IMR-90 (cell line): Measurements from ENCODE around the gene SOX6. TPM values are rescaled to one million over a fixed set of nuclear protein-coding genes. Genes with fewer than 3 reads are reported as not detected.
A peak's percentile ranks its signal among the peaks of the same experiment; 100 is the strongest.

ENCODE experiments used
- ATAC-seq: fragments of 200-7000 bp; cut with Tn5 transposase; 2 replicates; pipeline ENCODE4 v1.9.1; 2020; ENCODE audit warnings: low read depth, mild to moderate bottlenecking, moderate library complexity
- BruUV-seq: library from RNA; stranded (reverse); fragments of 400-500 nt; replicated peaks from 2 replicates; lab custom pipeline; 2021; lab: Mats Ljungman, UMichigan
- CTCF ChIA-PET: fragments of 300-600 bp; formaldehyde crosslinking; extraction: SDS; loops from one replicate; lab custom pipeline; 2021; ENCODE audit warnings: antibody characterized with exemption; lab: Yijun Ruan, JAX
- POLR2A ChIA-PET: fragments of 300-600 bp; sonication (Branson Sonifier 250); formaldehyde crosslinking; loops from one replicate; lab custom pipeline; 2022; ENCODE audit warnings: antibody characterized with exemption; ENCODE audit not compliant: unreplicated experiment; lab: Charles Lee
- DNase-seq: peaks from one replicate; pipeline ENCODE4 v3.0.0; 2013
- H2AFZ ChIP-seq: replicated peaks from 2 replicates; pipeline ENCODE3; 2013; ENCODE audit warnings: low read length, mild to moderate bottlenecking; ENCODE audit not compliant: poor library complexity
- H2AK5ac ChIP-seq: 2 replicates; pipeline ENCODE4 v1.6.1; 2013; ENCODE audit warnings: low read depth, low read length, inconsistent platforms
- H2AK9ac ChIP-seq: replicated peaks from 2 replicates; pipeline ENCODE3; 2013; ENCODE audit warnings: mild to moderate bottlenecking, low read depth, low read length, moderate library complexity; ENCODE audit not compliant: poor library complexity
- H2BK120ac ChIP-seq: 2 replicates; pipeline ENCODE4 v1.6.1; 2013; ENCODE audit warnings: low read depth, low read length, inconsistent platforms
- H2BK15ac ChIP-seq: 3 replicates; pipeline ENCODE4 v1.6.1; 2013; ENCODE audit warnings: low read depth, low read length, inconsistent platforms
- H2BK20ac ChIP-seq: 2 replicates; pipeline ENCODE4 v1.6.1; 2013; ENCODE audit warnings: low read depth, mild to moderate bottlenecking, inconsistent platforms, low read length, moderate library complexity
- H2BK5ac ChIP-seq: 2 replicates; pipeline ENCODE4 v1.6.1; 2013; ENCODE audit warnings: mild to moderate bottlenecking, low read depth, low read length, inconsistent platforms; ENCODE audit not compliant: poor library complexity, severe bottlenecking
- H3K14ac ChIP-seq: replicated peaks from 2 replicates; pipeline ENCODE4 v1.6.1; 2013; ENCODE audit warnings: low read depth, low read length, inconsistent platforms
- H3K18ac ChIP-seq: 2 replicates; pipeline ENCODE4 v1.6.1; 2013; ENCODE audit warnings: low read depth, low read length, control low read depth
- H3K23ac ChIP-seq: 2 replicates; pipeline ENCODE4 v1.6.1; 2013; ENCODE audit warnings: low read depth, low read length, inconsistent platforms
- H3K27ac ChIP-seq: 2 replicates; pipeline ENCODE4 v1.5.1; 2013; ENCODE audit warnings: mild to moderate bottlenecking, control low read depth, low read length; ENCODE audit not compliant: insufficient read depth
- H3K27me3 ChIP-seq: 2 replicates; pipeline ENCODE4 v1.6.1; 2013; ENCODE audit warnings: low read length; ENCODE audit not compliant: control insufficient read depth, insufficient read depth
- H3K36me3 ChIP-seq: 2 replicates; pipeline ENCODE4 v1.6.1; 2013; ENCODE audit warnings: low read length, mixed read lengths; ENCODE audit not compliant: control insufficient read depth, insufficient read depth
- H3K4ac ChIP-seq: 2 replicates; pipeline ENCODE4 v1.6.1; 2013; ENCODE audit warnings: low read depth, low read length, inconsistent platforms
- H3K4me1 ChIP-seq: 2 replicates; pipeline ENCODE4 v1.6.1; 2013; ENCODE audit warnings: low read length, mixed read lengths; ENCODE audit not compliant: control insufficient read depth, insufficient read depth
- H3K4me2 ChIP-seq: 2 replicates; pipeline ENCODE4 v1.6.1; 2013; ENCODE audit warnings: low read depth, mild to moderate bottlenecking, control low read depth, low read length, moderate library complexity
- H3K4me3 ChIP-seq: 2 replicates; pipeline ENCODE4 v1.5.1; 2013; ENCODE audit warnings: low read depth, mild to moderate bottlenecking, control low read depth, low read length, moderate library complexity; ENCODE audit not compliant: insufficient read depth
- H3K56ac ChIP-seq: 2 replicates; pipeline ENCODE4 v1.6.1; 2013; ENCODE audit warnings: low read length, inconsistent platforms; ENCODE audit not compliant: insufficient read depth; ENCODE audit errors: extremely low read depth
- H3K79me1 ChIP-seq, 2 experiments: 2 replicates each; pipeline ENCODE4 v1.6.1; 2013; ENCODE audit warnings: low read length in 2 of 2, inconsistent platforms in 1 of 2, low read depth in 1 of 2
- H3K9ac ChIP-seq: 2 replicates; pipeline ENCODE4 v1.6.1; 2013; ENCODE audit warnings: low read depth, low read length, control low read depth
- H3K9me1 ChIP-seq: 2 replicates; pipeline ENCODE4 v1.6.1; 2013; ENCODE audit warnings: low read length, inconsistent platforms; ENCODE audit not compliant: insufficient read depth
- H3K9me3 ChIP-seq: 2 replicates; pipeline ENCODE4 v1.6.1; 2013; ENCODE audit warnings: low read length; ENCODE audit not compliant: control insufficient read depth, insufficient read depth
- H4K20me1 ChIP-seq: 2 replicates; pipeline ENCODE4 v1.6.1; 2013; ENCODE audit warnings: low read length, inconsistent platforms; ENCODE audit not compliant: insufficient read depth
- H4K5ac ChIP-seq: 2 replicates; pipeline ENCODE4 v1.6.1; 2013; ENCODE audit warnings: mild to moderate bottlenecking, low read depth, low read length, control low read depth
- H4K8ac ChIP-seq, 2 experiments: 2 replicates each; pipeline ENCODE4 v1.6.1; 2013; ENCODE audit warnings: low read depth in 2 of 2, low read length in 2 of 2, control low read depth in 1 of 2, inconsistent platforms in 1 of 2
- H4K91ac ChIP-seq: 2 replicates; pipeline ENCODE4 v1.6.1; 2013; ENCODE audit warnings: low read depth, low read length, inconsistent platforms; ENCODE audit not compliant: insufficient read depth
- BHLHE40 ChIP-seq: fragments of 150-350 bp; IDR thresholded peaks from 2 replicates; pipeline ENCODE4 v1.6.1; 2016; ENCODE audit warnings: mild to moderate bottlenecking, low read depth, low read length
- CEBPB ChIP-seq: IDR thresholded peaks from 2 replicates; pipeline ENCODE4 v1.6.1; 2012; ENCODE audit warnings: low read depth, low read length, improper control_type of control experiment
- CHD1 ChIP-seq: IDR thresholded peaks from 2 replicates; pipeline ENCODE4 v1.6.1; 2012; ENCODE audit warnings: low read depth, low read length, improper control_type of control experiment
- FOS ChIP-seq: fragments of 150-350 bp; IDR thresholded peaks from 2 replicates; pipeline ENCODE4 v1.6.1; 2016; ENCODE audit warnings: low read depth, low read length
- MAFK ChIP-seq: IDR thresholded peaks from 2 replicates; pipeline ENCODE4 v1.6.1; 2012; ENCODE audit warnings: low read depth, low read length, improper control_type of control experiment
- MAZ ChIP-seq: IDR thresholded peaks from 2 replicates; pipeline ENCODE4 v1.6.1; 2012; ENCODE audit warnings: low read depth, mild to moderate bottlenecking, low read length, improper control_type of control experiment, moderate library complexity, borderline replicate concordance
- MXI1 ChIP-seq: IDR thresholded peaks from 2 replicates; pipeline ENCODE4 v1.6.1; 2012; ENCODE audit warnings: low read depth, mild to moderate bottlenecking, low read length, moderate library complexity, borderline replicate concordance
- NFE2L2 ChIP-seq: fragments of 150-350 bp; IDR thresholded peaks from 2 replicates; pipeline ENCODE4 v1.6.1; 2016; ENCODE audit warnings: low read depth, mild to moderate bottlenecking, low read length
- POLR2A ChIP-seq: IDR thresholded peaks from 2 replicates; pipeline ENCODE4 v1.6.1; 2012; ENCODE audit warnings: mild to moderate bottlenecking, low read depth, low read length
- RAD21 ChIP-seq: IDR thresholded peaks from 2 replicates; pipeline ENCODE4 v1.6.1; 2012; ENCODE audit warnings: low read length, improper control_type of control experiment
- RCOR1 ChIP-seq: IDR thresholded peaks from 2 replicates; pipeline ENCODE4 v1.6.1; 2012; ENCODE audit warnings: mild to moderate bottlenecking, low read length, improper control_type of control experiment; ENCODE audit not compliant: insufficient replicate concordance
- RFX5 ChIP-seq: IDR thresholded peaks from 2 replicates; pipeline ENCODE4 v1.8.0; 2012; ENCODE audit warnings: low read depth, mild to moderate bottlenecking, low read length, moderate library complexity
- SMC3 ChIP-seq: fragments of 150-350 bp; IDR thresholded peaks from 2 replicates; pipeline ENCODE4 v1.6.1; 2016; ENCODE audit warnings: low read depth, mild to moderate bottlenecking, antibody characterized with exemption, low read length, moderate library complexity
- USF2 ChIP-seq: fragments of 150-350 bp; IDR thresholded peaks from 2 replicates; pipeline ENCODE4 v1.6.1; 2017; ENCODE audit warnings: mild to moderate bottlenecking, antibody characterized with exemption, low read length, low read depth
- WGBS, 2 experiments: methylation state at CpG; one replicate each; pipeline versions ENCODE4 v1.1.5 to v1.1.7; 2013; ENCODE audit warnings: missing lambda C conversion rate in 2 of 2; ENCODE audit not compliant: insufficient read length in 1 of 2; ENCODE audit errors: extremely low coverage in 2 of 2; 5-methylcytosine and 5-hydroxymethylcytosine counted together
- dilution Hi-C: fragments of 300-500 bp; cut with HindIII; formaldehyde crosslinking; loops from one replicate; pipeline ENCODE4 v1.14.3; 2018; ENCODE audit warnings: low sequenced_read_pairs; ENCODE audit not compliant: unreplicated experiment
- in situ Hi-C: fragments of 300-500 bp; cut with MboI; formaldehyde crosslinking; loops from 3 replicates; pipeline ENCODE4 v1.14.3; 2019; ENCODE audit warnings: low sequenced_read_pairs, inconsistent platforms, mixed read lengths
- intact Hi-C: fragments of 100-400 bp; cut with micrococcal nuclease; formaldehyde crosslinking; loops from 2 replicates; pipeline ENCODE4 v1.10.0; 2022
- polyA plus RNA-seq, 3 experiments: library from polyadenylated mRNA; depleted of rRNA; stranded (reverse); fragments of >200 nt; gene quantifications; 2 replicates each; pipeline ENCODE4 v1.2.3, GENCODE V29; 2012; ENCODE audit warnings: low replicate concordance in 1 of 3
- total RNA-seq: library from RNA; depleted of rRNA; stranded (reverse); fragments of >200 nt; gene quantifications from 2 replicates; pipeline ENCODE4 v1.2.3, GENCODE V29; 2012
- TF ChIP-seq, protein P1 (sequence below): fragments of 150-350 bp; IDR thresholded peaks from 2 replicates; pipeline ENCODE4 v1.6.1; 2016; ENCODE audit warnings: low read depth, mild to moderate bottlenecking, low read length, moderate library complexity, borderline replicate concordance
- TF ChIP-seq, protein P2 (sequence below): conservative IDR thresholded peaks from 2 replicates; pipeline ENCODE4 v1.5.1; 2012; ENCODE audit warnings: mild to moderate bottlenecking, low read depth, low read length, improper control_type of control experiment

SOX6 gene
- total and polyA plus RNA-seq, 2 of the 4 experiments (the other 2 are of a cell fraction) = 1.7 to 7.7 TPM

DNA sequence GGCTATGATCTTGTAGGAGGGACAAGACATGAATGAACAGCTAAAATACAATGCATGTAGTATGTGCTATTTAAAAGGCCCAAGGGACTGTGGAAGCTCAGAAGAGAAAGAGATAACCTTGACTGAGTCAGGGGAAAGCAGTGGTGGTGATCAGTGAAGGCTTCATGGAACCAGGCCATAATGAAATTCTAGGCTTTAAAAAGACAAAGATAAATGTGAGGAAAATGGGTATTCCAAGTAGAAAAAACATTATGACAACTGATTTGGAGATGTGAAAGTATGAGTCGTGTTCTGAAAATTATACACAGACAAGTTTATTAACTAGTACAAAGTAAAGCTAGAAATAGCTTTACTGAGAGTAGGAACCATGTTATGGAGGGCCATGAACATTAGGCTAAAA lies 189.8 kb downstream of the SOX6 start:
- ChIA-PET CTCF (interaction anchor here (1.0 kb wide), 1 partner anchor 9 kb away, joined by 3 read pairs; no protein-coding TSS in a partner anchor), POLR2A (interaction anchor here (0.7 kb wide), 1 partner anchor 33 kb away, joined by 11 read pairs; no protein-coding TSS in a partner anchor)
- Histone ChIP-seq H3K27me3 (no peaks in the 10 kb centered on the region), H2AK5ac (no peak overlapping the region), H3K4ac (no peak overlapping the region), H3K79me1 (0 out of 4 replicates have a peak, but pooled peaks cover 0 to 4% of the 10 kb centered on the region in 2 experiments), H2BK5ac (peak overlapping the region; percentile 67), H3K9me3 (no peaks in the 10 kb centered on the region), H3K9me1 (peaks cover 4% of the 10 kb centered on the region; the same call in 1 of the 2 replicates), H2BK20ac (no peak overlapping the region), H4K8ac (no peak overlapping the region), H3K23ac (no peak overlapping the region), H3K9ac (no peak overlapping the region), H3K4me1 (peaks cover 6% of the 10 kb centered on the region), H3K27ac (no peak overlapping the region), H3K4me2 (no peak overlapping the region; the same call in 1 of the 2 replicates), H2AK9ac (no peak overlapping the region), H4K91ac (0 out of 2 replicates have a peak overlapping the region, but pooled peaks have one; percentile 2), H2AFZ (no peak overlapping the region), H3K56ac (no peak overlapping the region), H3K36me3 (no peaks in the 10 kb centered on the region), H2BK15ac (peak overlapping the region; percentile 54; the same call in 1 of the 3 replicates), H4K20me1 (no peaks in the 10 kb centered on the region), H3K14ac (no peak overlapping the region), H2BK120ac (no peak overlapping the region), H4K5ac (no peak overlapping the region; the same call in 1 of the 2 replicates), H3K18ac (peak overlapping the region; percentile 16; the same call in 1 of the 2 replicates), H3K4me3 (no peak overlapping the region)
- ATAC-seq = peak; percentile 43
- no CpG with 5 or more reads among the region's 1 CpG for WGBS, 2 experiments
- BruUV-seq = no TSS peak
- dilution Hi-C loops (no loop called here), in situ Hi-C loops (no loop called here), intact Hi-C loops (no loop called here)
- TF ChIP-seq CEBPB (no peak), RCOR1 (no peak), MXI1 (no peak), RAD21 (no peak), MAZ (no peak), USF2 (no peak), POLR2A (no peak), CHD1 (no peak), BHLHE40 (no peak), FOS (no peak), RFX5 (no peak), MAFK (no peak), SMC3 (no peak), NFE2L2 (no peak)
- TF ChIP-seq, protein P1, sequence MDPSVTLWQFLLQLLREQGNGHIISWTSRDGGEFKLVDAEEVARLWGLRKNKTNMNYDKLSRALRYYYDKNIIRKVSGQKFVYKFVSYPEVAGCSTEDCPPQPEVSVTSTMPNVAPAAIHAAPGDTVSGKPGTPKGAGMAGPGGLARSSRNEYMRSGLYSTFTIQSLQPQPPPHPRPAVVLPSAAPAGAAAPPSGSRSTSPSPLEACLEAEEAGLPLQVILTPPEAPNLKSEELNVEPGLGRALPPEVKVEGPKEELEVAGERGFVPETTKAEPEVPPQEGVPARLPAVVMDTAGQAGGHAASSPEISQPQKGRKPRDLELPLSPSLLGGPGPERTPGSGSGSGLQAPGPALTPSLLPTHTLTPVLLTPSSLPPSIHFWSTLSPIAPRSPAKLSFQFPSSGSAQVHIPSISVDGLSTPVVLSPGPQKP = no peak
- TF ChIP-seq, protein P2, sequence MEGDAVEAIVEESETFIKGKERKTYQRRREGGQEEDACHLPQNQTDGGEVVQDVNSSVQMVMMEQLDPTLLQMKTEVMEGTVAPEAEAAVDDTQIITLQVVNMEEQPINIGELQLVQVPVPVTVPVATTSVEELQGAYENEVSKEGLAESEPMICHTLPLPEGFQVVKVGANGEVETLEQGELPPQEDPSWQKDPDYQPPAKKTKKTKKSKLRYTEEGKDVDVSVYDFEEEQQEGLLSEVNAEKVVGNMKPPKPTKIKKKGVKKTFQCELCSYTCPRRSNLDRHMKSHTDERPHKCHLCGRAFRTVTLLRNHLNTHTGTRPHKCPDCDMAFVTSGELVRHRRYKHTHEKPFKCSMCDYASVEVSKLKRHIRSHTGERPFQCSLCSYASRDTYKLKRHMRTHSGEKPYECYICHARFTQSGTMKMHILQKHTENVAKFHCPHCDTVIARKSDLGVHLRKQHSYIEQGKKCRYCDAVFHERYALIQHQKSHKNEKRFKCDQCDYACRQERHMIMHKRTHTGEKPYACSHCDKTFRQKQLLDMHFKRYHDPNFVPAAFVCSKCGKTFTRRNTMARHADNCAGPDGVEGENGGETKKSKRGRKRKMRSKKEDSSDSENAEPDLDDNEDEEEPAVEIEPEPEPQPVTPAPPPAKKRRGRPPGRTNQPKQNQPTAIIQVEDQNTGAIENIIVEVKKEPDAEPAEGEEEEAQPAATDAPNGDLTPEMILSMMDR = no peak
- DNase-seq = peak; percentile 69
